Neural cell (in vitro differentiated cells): ENCODE data around the gene SCN4B.

Experiments
- RAD21 ChIP-seq: fragments of 450-650 bp; conservative IDR thresholded peaks from 2 replicates; pipeline ENCODE4 v1.6.1; 2014; ENCODE audit warnings: antibody characterized with exemption, mild to moderate bottlenecking, moderate library complexity
- TF ChIP-seq, protein P1 (sequence below): fragments of 450-650 bp; IDR thresholded peaks from 2 replicates; pipeline ENCODE4 v1.5.1; 2014; ENCODE audit warnings: antibody characterized with exemption, mild to moderate bottlenecking, moderate library complexity; ENCODE audit not compliant: poor library complexity, severe bottlenecking

GRCh38 chr11:118193910-118194566, 41.4 kb upstream of the SCN4B start:
- TF ChIP-seq, protein P1, sequence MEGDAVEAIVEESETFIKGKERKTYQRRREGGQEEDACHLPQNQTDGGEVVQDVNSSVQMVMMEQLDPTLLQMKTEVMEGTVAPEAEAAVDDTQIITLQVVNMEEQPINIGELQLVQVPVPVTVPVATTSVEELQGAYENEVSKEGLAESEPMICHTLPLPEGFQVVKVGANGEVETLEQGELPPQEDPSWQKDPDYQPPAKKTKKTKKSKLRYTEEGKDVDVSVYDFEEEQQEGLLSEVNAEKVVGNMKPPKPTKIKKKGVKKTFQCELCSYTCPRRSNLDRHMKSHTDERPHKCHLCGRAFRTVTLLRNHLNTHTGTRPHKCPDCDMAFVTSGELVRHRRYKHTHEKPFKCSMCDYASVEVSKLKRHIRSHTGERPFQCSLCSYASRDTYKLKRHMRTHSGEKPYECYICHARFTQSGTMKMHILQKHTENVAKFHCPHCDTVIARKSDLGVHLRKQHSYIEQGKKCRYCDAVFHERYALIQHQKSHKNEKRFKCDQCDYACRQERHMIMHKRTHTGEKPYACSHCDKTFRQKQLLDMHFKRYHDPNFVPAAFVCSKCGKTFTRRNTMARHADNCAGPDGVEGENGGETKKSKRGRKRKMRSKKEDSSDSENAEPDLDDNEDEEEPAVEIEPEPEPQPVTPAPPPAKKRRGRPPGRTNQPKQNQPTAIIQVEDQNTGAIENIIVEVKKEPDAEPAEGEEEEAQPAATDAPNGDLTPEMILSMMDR, result no peak
- no peak for TF ChIP-seq RAD21
